ENCODE measurements around the gene SHD.

GRCh38 chr19:4327252-4327876 lies 48.3 kb downstream of the SHD start:
- TF ChIP-seq POLR2A (IDR thresholded peaks at IDR 0.05): no peak
- TF ChIP-seq CTCF (IDR thresholded peaks at IDR 0.05): no peak
